Caki2 (cell line): ENCODE results near the gene OR4C11. TPM values are rescaled to one million over a fixed set of nuclear protein-coding genes. Genes with fewer than 3 reads are reported as not detected.

ENCODE experiments used
- DNase-seq: peaks from one replicate; pipeline ENCODE4 v3.0.0-alpha.2; 2015; ENCODE audit warnings: low read depth
- in situ Hi-C: cut with HindIII; loops from 2 replicates; pipeline ENCODE4 v1.10.0; 2016; ENCODE audit warnings: low sequenced_read_pairs, low pct_unique_long_range_greater_than_20kb, mixed read lengths
- total RNA-seq: library from RNA; depleted of rRNA; stranded (reverse); fragments of >200 nt; shearing (Covaris generic); gene quantifications from 2 replicates; pipeline ENCODE4 v1.2.3, GENCODE V29; 2014; ENCODE audit warnings: low replicate concordance; rRNA removed

The OR4C11 gene
- total RNA-seq = not detected in 2 replicates

GRCh38 chr11:55607545-55607944 is at the start of gene OR4C11:
OR4C11 (minus strand) TSS chr11:55607645; CDS start chr11:55604373, 3,272 bp downstream.
- no peak for DNase-seq
- in situ Hi-C loops = no loop called here

- in situ Hi-C loops = no loop called here
- no peak for DNase-seq
Observed at GRCh38 chr11:55655096-55655495, 47.7 kb upstream of the OR4C11 start.

GRCh38 chr11:55652560-55652959 is 45.1 kb upstream of the OR4C11 start:
- in situ Hi-C loops = no loop called here
- no peak for DNase-seq

- no peak for DNase-seq
- in situ Hi-C loops = no loop called here
Observed at GRCh38 chr11:55648027-55648426, 40.6 kb upstream of the OR4C11 start, which contains the start of gene OR4S2. OR4S2 (plus strand) TSS chr11:55648327; CDS start chr11:55650904, 2,577 bp downstream.

GRCh38 chr11:55634813-55635212 is 27.4 kb upstream of the OR4C11 start, which contains the start of gene OR4P4:
OR4P4 (plus strand) TSS chr11:55635113.
- no peak for DNase-seq
- in situ Hi-C loops = no loop called here

GRCh38 chr11:55624531-55624930 is 17.1 kb upstream of the OR4C11 start:
- in situ Hi-C loops = no loop called here
- no peak for DNase-seq

GRCh38 chr11:55572548-55572947 is 34.9 kb downstream of the OR4C11 start:
- no peak for DNase-seq
- in situ Hi-C loops = no loop called here

GRCh38 chr11:55571828-55572227 is 35.6 kb downstream of the OR4C11 start, which contains the start of gene OR4C16:
OR4C16 (plus strand) TSS chr11:55572128; CDS start chr11:55572128, 0 bp downstream.
- no peak for DNase-seq
- in situ Hi-C loops = no loop called here

GRCh38 chr11:55554169-55554568 is 53.3 kb downstream of the OR4C11 start, which contains the start of gene OR4C15:
OR4C15 (plus strand) TSS chr11:55554469; CDS start chr11:55554469, 0 bp downstream.
- no peak for DNase-seq

More at GRCh38 chr11:55554169-55554568, 53.3 kb downstream of the OR4C11 start, which contains the start of gene OR4C15:
- in situ Hi-C loops = no loop called here

Other genes starting within 250 kb of the OR4C11 start
- not detected in 2 replicates for gene OR4A15, start 239.7 kb downstream of the OR4C11 start, total RNA-seq
- gene OR4C15, start 53.2 kb downstream of the OR4C11 start, total RNA-seq = not detected in 2 replicates
- not detected in 2 replicates for gene OR4C16, start 35.5 kb downstream of the OR4C11 start, total RNA-seq
- gene OR4P4, start 27.5 kb upstream of the OR4C11 start, total RNA-seq = not detected in 2 replicates
- not detected in 2 replicates for gene OR4S2, start 40.7 kb upstream of the OR4C11 start, total RNA-seq
- not detected in 2 replicates for gene OR4C6, start 54.6 kb upstream of the OR4C11 start, total RNA-seq
- not detected in 2 replicates for gene OR5D13, start 165.8 kb upstream of the OR4C11 start, total RNA-seq
- gene OR5D14, start 187.9 kb upstream of the OR4C11 start, total RNA-seq = not detected in 2 replicates
- gene OR5L1, start 203.7 kb upstream of the OR4C11 start, total RNA-seq = not detected in 2 replicates
- not detected in 2 replicates for gene OR5D18, start 212.0 kb upstream of the OR4C11 start, total RNA-seq
- not detected in 2 replicates for gene OR5L2, start 219.6 kb upstream of the OR4C11 start, total RNA-seq
- gene OR5D16, start 231.1 kb upstream of the OR4C11 start, total RNA-seq = not detected in 2 replicates